Measurements from ENCODE around the gene ZNF678. TPM values are rescaled to one million over a fixed set of nuclear protein-coding genes. Genes with fewer than 3 reads are reported as not detected.

The ZNF678 gene
- total RNA-seq, 4 donors from 2014 or later: 4.0 to 9.1 (median 5.6) TPM

DNA sequence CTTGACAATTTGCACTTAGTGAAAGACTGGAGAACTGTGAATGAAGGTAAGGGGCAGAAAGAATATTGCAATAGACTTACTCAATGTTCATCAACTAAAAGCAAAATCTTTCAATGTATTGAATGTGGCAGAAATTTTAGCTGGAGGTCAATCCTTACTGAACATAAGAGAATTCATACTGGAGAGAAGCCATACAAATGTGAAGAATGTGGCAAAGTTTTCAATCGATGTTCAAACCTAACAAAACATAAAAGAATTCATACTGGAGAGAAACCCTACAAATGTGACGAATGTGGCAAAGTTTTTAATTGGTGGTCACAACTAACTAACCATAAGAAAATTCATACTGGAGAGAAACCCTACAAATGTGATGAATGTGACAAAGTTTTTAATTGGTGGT is 91.1 kb downstream of the ZNF678 start:
- intact Hi-C loops (cut with DNase I): no loop called here
- no peak overlapping the region for H3K27ac ChIP-seq (replicated peaks in 1 of 4)
- H3K4me3 ChIP-seq: no peak overlapping the region
- TF ChIP-seq POLR2AphosphoS5 (IDR thresholded peaks at IDR 0.05) (no peak), POLR2A (IDR thresholded peaks at IDR 0.05; ENCODE audit: low read depth) (no peak), EP300 (IDR thresholded peaks at IDR 0.05) (no peak)
- TF ChIP-seq, protein P1, sequence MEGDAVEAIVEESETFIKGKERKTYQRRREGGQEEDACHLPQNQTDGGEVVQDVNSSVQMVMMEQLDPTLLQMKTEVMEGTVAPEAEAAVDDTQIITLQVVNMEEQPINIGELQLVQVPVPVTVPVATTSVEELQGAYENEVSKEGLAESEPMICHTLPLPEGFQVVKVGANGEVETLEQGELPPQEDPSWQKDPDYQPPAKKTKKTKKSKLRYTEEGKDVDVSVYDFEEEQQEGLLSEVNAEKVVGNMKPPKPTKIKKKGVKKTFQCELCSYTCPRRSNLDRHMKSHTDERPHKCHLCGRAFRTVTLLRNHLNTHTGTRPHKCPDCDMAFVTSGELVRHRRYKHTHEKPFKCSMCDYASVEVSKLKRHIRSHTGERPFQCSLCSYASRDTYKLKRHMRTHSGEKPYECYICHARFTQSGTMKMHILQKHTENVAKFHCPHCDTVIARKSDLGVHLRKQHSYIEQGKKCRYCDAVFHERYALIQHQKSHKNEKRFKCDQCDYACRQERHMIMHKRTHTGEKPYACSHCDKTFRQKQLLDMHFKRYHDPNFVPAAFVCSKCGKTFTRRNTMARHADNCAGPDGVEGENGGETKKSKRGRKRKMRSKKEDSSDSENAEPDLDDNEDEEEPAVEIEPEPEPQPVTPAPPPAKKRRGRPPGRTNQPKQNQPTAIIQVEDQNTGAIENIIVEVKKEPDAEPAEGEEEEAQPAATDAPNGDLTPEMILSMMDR (IDR thresholded peaks at IDR 0.05): no peak
- H3K36me3 ChIP-seq: peaks cover 22 to 42% (median 33%) of the 10 kb centered on the region in 4 donors
- no peaks in the 10 kb centered on the region for H3K4me1 ChIP-seq
- H3K9me3 ChIP-seq: peaks cover 19 to 100% (median 100%) of the 10 kb centered on the region in 4 donors
- WGBS: 100% methylated on average over 2 of the region's 2 CpGs
- H3K27me3 ChIP-seq: no peaks in the 10 kb centered on the region
- DNase-seq (ENCODE audit: extremely low spot score): no peak

DNA sequence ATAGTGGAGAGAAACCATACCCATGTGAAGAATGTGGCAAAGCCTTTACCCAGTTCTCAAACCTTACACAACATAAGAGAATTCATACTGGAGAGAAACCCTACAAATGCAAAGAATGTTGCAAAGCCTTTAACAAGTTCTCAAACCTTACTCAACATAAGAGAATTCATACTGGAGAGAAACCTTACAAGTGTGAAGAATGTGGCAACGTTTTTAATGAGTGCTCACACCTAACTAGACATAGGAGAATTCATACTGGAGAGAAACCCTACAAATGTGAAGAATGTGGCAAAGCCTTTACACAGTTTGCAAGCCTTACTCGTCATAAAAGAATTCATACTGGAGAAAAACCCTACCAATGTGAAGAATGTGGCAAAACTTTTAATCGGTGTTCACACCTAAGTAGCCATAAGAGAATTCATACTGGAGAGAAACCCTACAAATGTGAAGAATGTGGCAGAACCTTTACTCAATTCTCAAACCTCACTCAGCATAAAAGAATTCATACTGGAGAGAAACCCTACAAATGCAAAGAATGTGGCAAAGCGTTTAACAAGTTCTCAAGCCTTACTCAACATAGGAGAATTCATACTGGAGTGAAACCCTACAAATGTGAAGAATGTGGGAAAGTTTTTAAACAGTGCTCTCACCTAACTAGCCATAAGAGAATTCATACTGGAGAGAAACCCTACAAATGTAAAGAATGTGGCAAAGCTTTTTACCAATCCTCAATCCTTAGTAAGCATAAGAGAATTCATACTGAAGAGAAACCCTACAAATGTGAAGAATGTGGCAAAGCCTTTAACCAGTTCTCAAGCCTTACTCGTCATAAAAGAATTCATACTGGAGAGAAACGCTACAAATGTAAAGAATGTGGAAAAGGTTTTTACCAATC is 91.7 kb downstream of the ZNF678 start:
- Histone ChIP-seq H3K27ac (replicated peaks in 1 of 4) (no peak overlapping the region), H3K4me1 (no peaks in the 10 kb centered on the region), H3K36me3 (peaks cover 22 to 42% (median 29%) of the 10 kb centered on the region in 4 donors), H3K9me3 (peaks cover 19 to 100% (median 100%) of the 10 kb centered on the region in 4 donors), H3K4me3 (no peak overlapping the region), H3K27me3 (no peaks in the 10 kb centered on the region)
- 95% methylated on average over 6 of the region's 6 CpGs for WGBS
- TF ChIP-seq POLR2AphosphoS5 (IDR thresholded peaks at IDR 0.05) (no peak), EP300 (IDR thresholded peaks at IDR 0.05) (no peak), POLR2A (IDR thresholded peaks at IDR 0.05; ENCODE audit: low read depth) (no peak)
- TF ChIP-seq, protein P1 (IDR thresholded peaks at IDR 0.05): no peak
- no peak for DNase-seq (ENCODE audit: extremely low spot score)
- intact Hi-C loops (cut with DNase I): no loop called here

GRCh38 chr1:227661495-227661894 is 98.1 kb downstream of the ZNF678 start:
- Histone ChIP-seq H3K4me1 (no peaks in the 10 kb centered on the region), H3K27ac (replicated peaks in 1 of 4) (no peak overlapping the region), H3K9me3 (peaks cover 9 to 100% (median 100%) of the 10 kb centered on the region in 4 donors), H3K36me3 (peaks cover 0 to 10% (median 3%) of the 10 kb centered on the region in 4 donors), H3K27me3 (no peaks in the 10 kb centered on the region), H3K4me3 (no peak overlapping the region)
- intact Hi-C loops (cut with DNase I): no loop called here
- TF ChIP-seq, protein P1 (IDR thresholded peaks at IDR 0.05): no peak
- TF ChIP-seq POLR2AphosphoS5 (IDR thresholded peaks at IDR 0.05) (no peak), POLR2A (IDR thresholded peaks at IDR 0.05; ENCODE audit: low read depth) (no peak), EP300 (IDR thresholded peaks at IDR 0.05) (no peak)
- no peak for DNase-seq (ENCODE audit: extremely low spot score)

GRCh38 chr1:227662933-227663332 is 99.6 kb downstream of the ZNF678 start:
- H3K4me1 ChIP-seq: no peaks in the 10 kb centered on the region
- H3K36me3 ChIP-seq: peaks cover 0 to 10% (median 3%) of the 10 kb centered on the region in 4 donors
- H3K9me3 ChIP-seq: peaks cover 9 to 100% (median 100%) of the 10 kb centered on the region in 4 donors
- no peak overlapping the region for H3K27ac ChIP-seq (replicated peaks in 1 of 4)
- H3K4me3 ChIP-seq: no peak overlapping the region
- H3K27me3 ChIP-seq: no peaks in the 10 kb centered on the region
- 98% methylated on average over 2 of the region's 2 CpGs for WGBS
- no peak for DNase-seq (ENCODE audit: extremely low spot score)
- TF ChIP-seq, protein P1 (IDR thresholded peaks at IDR 0.05): no peak
- no peak for TF ChIP-seq POLR2AphosphoS5 (IDR thresholded peaks at IDR 0.05)
- no peak for TF ChIP-seq POLR2A (IDR thresholded peaks at IDR 0.05; ENCODE audit: low read depth)
- no peak for TF ChIP-seq EP300 (IDR thresholded peaks at IDR 0.05)
- intact Hi-C loops (cut with DNase I): no loop called here
